GM06990 (cell line): ENCODE data around the gene RAB1A.

Experiments used
- DNase-seq: peaks from one replicate; pipeline ENCODE4 v3.0.0-alpha.2; 2011; ENCODE audit not compliant: insufficient read length; ENCODE audit errors: extremely low read depth
- H3K27me3 ChIP-seq: replicated peaks from 2 replicates; pipeline ENCODE4 v1.6.0; 2011; ENCODE audit warnings: low read length; ENCODE audit not compliant: control insufficient read depth, insufficient read depth
- H3K36me3 ChIP-seq: 2 replicates; pipeline ENCODE4 v1.5.1; 2011; ENCODE audit warnings: low read length; ENCODE audit not compliant: control insufficient read depth, insufficient read depth
- H3K4me3 ChIP-seq: replicated peaks from 2 replicates; pipeline ENCODE4 v1.5.1; 2011; ENCODE audit warnings: low read depth, mild to moderate bottlenecking, control low read depth, low read length
- CTCF ChIP-seq: IDR thresholded peaks from 2 replicates; pipeline ENCODE4 v1.5.1; 2011; ENCODE audit warnings: low read length, control low read depth, mild to moderate bottlenecking, inconsistent platforms; ENCODE audit not compliant: insufficient read depth, poor library complexity, severe bottlenecking

The RAB1A gene

GRCh38 chr2:65070856-65071255, 59.0 kb downstream of the RAB1A start:
- no peak for DNase-seq
- Histone ChIP-seq H3K36me3 (peaks cover 18% of the 10 kb centered on the region), H3K4me3 (no peak overlapping the region), H3K27me3 (no peaks in the 10 kb centered on the region)
- no peak for TF ChIP-seq CTCF

GRCh38 chr2:65070172-65070830, 59.6 kb downstream of the RAB1A start:
- H3K27me3 ChIP-seq = no peaks in the 10 kb centered on the region
- no peak for DNase-seq
- no peak overlapping the region for H3K4me3 ChIP-seq
- no peak for TF ChIP-seq CTCF
- peaks cover 18% of the 10 kb centered on the region for H3K36me3 ChIP-seq

- Histone ChIP-seq H3K4me3 (no peak overlapping the region), H3K27me3 (no peaks in the 10 kb centered on the region), H3K36me3 (peaks cover 18% of the 10 kb centered on the region)
- no peak for TF ChIP-seq CTCF
- no peak for DNase-seq
Observed at GRCh38 chr2:65069439-65069824, 60.5 kb downstream of the RAB1A start.

GRCh38 chr2:65067806-65068553, 61.9 kb downstream of the RAB1A start:
- DNase-seq = no peak
- no peak for TF ChIP-seq CTCF
- Histone ChIP-seq H3K4me3 (no peak overlapping the region), H3K36me3 (peaks cover 14% of the 10 kb centered on the region), H3K27me3 (no peaks in the 10 kb centered on the region)

GRCh38 chr2:65064728-65065552, 65.0 kb downstream of the RAB1A start:
- peak; percentile 92 for TF ChIP-seq CTCF
- Histone ChIP-seq H3K36me3 (peaks cover 2% of the 10 kb centered on the region; the same call in 1 of the 2 replicates), H3K4me3 (no peak overlapping the region), H3K27me3 (no peaks in the 10 kb centered on the region)
- DNase-seq = peak; percentile 70
